ENCODE measurements around the gene SYS1.
A peak's percentile ranks its signal among the peaks of the same experiment; 100 is the strongest.

The SYS1 gene

GRCh38 chr20:45341579-45341938 is 21.4 kb upstream of the SYS1 start:
- H3K4me3 ChIP-seq (ENCODE audit: low read length), result no peak overlapping the region
- no peaks in the 10 kb centered on the region for H3K27me3 ChIP-seq (ENCODE audit: insufficient read depth, low read length, poor library complexity)
- no peak overlapping the region for H3K23ac ChIP-seq (ENCODE audit: low read length)
- H2BK5ac ChIP-seq (ENCODE audit: low read length), result peak overlapping the region; percentile 26
- peak overlapping the region; percentile 75 for H3K18ac ChIP-seq (ENCODE audit: low read length)
- peak overlapping the region; percentile 36 for H3K4me2 ChIP-seq (ENCODE audit: low read length)
- peak overlapping the region; percentile 97 for H3K27ac ChIP-seq (ENCODE audit: low read depth, low read length)
- peak overlapping the region; percentile 17 for H2AK5ac ChIP-seq (ENCODE audit: low read length)
- no peak for DNase-seq
- H2BK120ac ChIP-seq (ENCODE audit: low read depth, low read length), result no peak overlapping the region
- peak overlapping the region; percentile 42 for H3K9ac ChIP-seq (ENCODE audit: low read length)
- H3K4me1 ChIP-seq (ENCODE audit: control insufficient read depth, low read depth, low read length), result peaks cover 70% of the 10 kb centered on the region
- no peak overlapping the region for H4K5ac ChIP-seq (ENCODE audit: low read length)
- no peak overlapping the region for H2BK15ac ChIP-seq (replicated peaks; ENCODE audit: low read depth)
- H4K8ac ChIP-seq (ENCODE audit: low read depth, low read length), result no peak overlapping the region
- no peaks in the 10 kb centered on the region for H3K36me3 ChIP-seq (ENCODE audit: control insufficient read depth, insufficient read depth, low read length)
- peak overlapping the region; percentile 92 for H3K56ac ChIP-seq (ENCODE audit: low read length)
- H3K79me2 ChIP-seq (ENCODE audit: control insufficient read depth, insufficient read depth, low read length), result peaks cover 70% of the 10 kb centered on the region
- peaks cover 41% of the 10 kb centered on the region for H3K79me1 ChIP-seq (ENCODE audit: low read length)
- no CpG with 5 or more reads among the region's 3 CpGs for WGBS (ENCODE audit: extremely low coverage, insufficient coverage, low lambda C conversion rate)
- H3K4ac ChIP-seq (ENCODE audit: low read depth, low read length), result peak overlapping the region; percentile 74

- H4K8ac ChIP-seq (ENCODE audit: low read depth, low read length), result no peak overlapping the region
- H3K79me1 ChIP-seq (ENCODE audit: low read length), result peaks cover 38% of the 10 kb centered on the region
- no CpG with 5 or more reads among the region's 16 CpGs for WGBS (ENCODE audit: extremely low coverage, insufficient coverage, low lambda C conversion rate)
- peaks cover 71% of the 10 kb centered on the region for H3K4me1 ChIP-seq (ENCODE audit: control insufficient read depth, low read depth, low read length)
- H3K36me3 ChIP-seq (ENCODE audit: control insufficient read depth, insufficient read depth, low read length), result no peaks in the 10 kb centered on the region
- H3K23ac ChIP-seq (ENCODE audit: low read length), result no peak overlapping the region
- peak overlapping the region; percentile 62 for H3K9ac ChIP-seq (ENCODE audit: low read length)
- H2BK15ac ChIP-seq (replicated peaks; ENCODE audit: low read depth), result no peak overlapping the region
- peaks cover 71% of the 10 kb centered on the region for H3K79me2 ChIP-seq (ENCODE audit: control insufficient read depth, insufficient read depth, low read length)
- H3K27ac ChIP-seq (ENCODE audit: low read depth, low read length), result peak overlapping the region; percentile 97
- H3K4me3 ChIP-seq (ENCODE audit: low read length), result no peak overlapping the region
- peak overlapping the region; percentile 96 for H2BK5ac ChIP-seq (ENCODE audit: low read length)
- peak; percentile 98 for DNase-seq
- H3K56ac ChIP-seq (ENCODE audit: low read length), result peak overlapping the region; percentile 92
- peak overlapping the region; percentile 16 for H2BK120ac ChIP-seq (ENCODE audit: low read depth, low read length)
- H3K4ac ChIP-seq (ENCODE audit: low read depth, low read length), result peak overlapping the region; percentile 74
- peak overlapping the region; percentile 54 for H3K4me2 ChIP-seq (ENCODE audit: low read length)
- H3K27me3 ChIP-seq (ENCODE audit: insufficient read depth, low read length, poor library complexity), result no peaks in the 10 kb centered on the region
- H4K5ac ChIP-seq (ENCODE audit: low read length), result no peak overlapping the region
- H3K18ac ChIP-seq (ENCODE audit: low read length), result peak overlapping the region; percentile 84
- H2AK5ac ChIP-seq (ENCODE audit: low read length), result peak overlapping the region; percentile 17
Measured at GRCh38 chr20:45341939-45342854, 20.8 kb upstream of the SYS1 start.

- no peak overlapping the region for H3K4me3 ChIP-seq (ENCODE audit: low read length)
- peak overlapping the region; percentile 97 for H3K27ac ChIP-seq (ENCODE audit: low read depth, low read length)
- H3K36me3 ChIP-seq (ENCODE audit: control insufficient read depth, insufficient read depth, low read length), result no peaks in the 10 kb centered on the region
- peak overlapping the region; percentile 13 for H3K4me2 ChIP-seq (ENCODE audit: low read length)
- peak overlapping the region; percentile 41 for H2AK5ac ChIP-seq (ENCODE audit: low read length)
- no peak overlapping the region for H3K23ac ChIP-seq (ENCODE audit: low read length)
- H3K4me1 ChIP-seq (ENCODE audit: control insufficient read depth, low read depth, low read length), result peaks cover 64% of the 10 kb centered on the region
- DNase-seq, result no peak
- H3K79me2 ChIP-seq (ENCODE audit: control insufficient read depth, insufficient read depth, low read length), result peaks cover 70% of the 10 kb centered on the region
- H4K5ac ChIP-seq (ENCODE audit: low read length), result no peak overlapping the region
- H4K8ac ChIP-seq (ENCODE audit: low read depth, low read length), result no peak overlapping the region
- peak overlapping the region; percentile 3 for H2BK15ac ChIP-seq (replicated peaks; ENCODE audit: low read depth)
- H3K9ac ChIP-seq (ENCODE audit: low read length), result peak overlapping the region; percentile 56
- WGBS (ENCODE audit: extremely low coverage, insufficient coverage, low lambda C conversion rate), result no CpG with 5 or more reads among the region's 6 CpGs
- no peaks in the 10 kb centered on the region for H3K27me3 ChIP-seq (ENCODE audit: insufficient read depth, low read length, poor library complexity)
- H2BK120ac ChIP-seq (ENCODE audit: low read depth, low read length), result peak overlapping the region; percentile 30
- peak overlapping the region; percentile 92 for H3K56ac ChIP-seq (ENCODE audit: low read length)
- H2BK5ac ChIP-seq (ENCODE audit: low read length), result peak overlapping the region; percentile 57
- peak overlapping the region; percentile 84 for H3K18ac ChIP-seq (ENCODE audit: low read length)
- peak overlapping the region; percentile 63 for H3K4ac ChIP-seq (ENCODE audit: low read depth, low read length)
- peaks cover 37% of the 10 kb centered on the region for H3K79me1 ChIP-seq (ENCODE audit: low read length)
Measured at GRCh38 chr20:45342855-45343531, 20.0 kb upstream of the SYS1 start.

GRCh38 chr20:45343532-45344167 is 19.3 kb upstream of the SYS1 start:
- H3K27ac ChIP-seq (ENCODE audit: low read depth, low read length), result peak overlapping the region; percentile 97
- H3K4me1 ChIP-seq (ENCODE audit: control insufficient read depth, low read depth, low read length), result peaks cover 58% of the 10 kb centered on the region
- H2BK120ac ChIP-seq (ENCODE audit: low read depth, low read length), result peak overlapping the region; percentile 39
- H3K23ac ChIP-seq (ENCODE audit: low read length), result no peak overlapping the region
- H3K56ac ChIP-seq (ENCODE audit: low read length), result peak overlapping the region; percentile 92
- peaks cover 65% of the 10 kb centered on the region for H3K79me2 ChIP-seq (ENCODE audit: control insufficient read depth, insufficient read depth, low read length)
- H3K36me3 ChIP-seq (ENCODE audit: control insufficient read depth, insufficient read depth, low read length), result no peaks in the 10 kb centered on the region
- DNase-seq, result peak; percentile 78
- H3K4me3 ChIP-seq (ENCODE audit: low read length), result no peak overlapping the region
- H3K4ac ChIP-seq (ENCODE audit: low read depth, low read length), result peak overlapping the region; percentile 77
- peak overlapping the region; percentile 69 for H2BK5ac ChIP-seq (ENCODE audit: low read length)
- H3K79me1 ChIP-seq (ENCODE audit: low read length), result peaks cover 33% of the 10 kb centered on the region
- no CpG with 5 or more reads among the region's 6 CpGs for WGBS (ENCODE audit: extremely low coverage, insufficient coverage, low lambda C conversion rate)
- no peak overlapping the region for H4K5ac ChIP-seq (ENCODE audit: low read length)
- H2BK15ac ChIP-seq (replicated peaks; ENCODE audit: low read depth), result no peak overlapping the region
- H4K8ac ChIP-seq (ENCODE audit: low read depth, low read length), result no peak overlapping the region
- peak overlapping the region; percentile 41 for H3K9ac ChIP-seq (ENCODE audit: low read length)
- peak overlapping the region; percentile 10 for H2AK5ac ChIP-seq (ENCODE audit: low read length)
- peak overlapping the region; percentile 84 for H3K18ac ChIP-seq (ENCODE audit: low read length)
- no peaks in the 10 kb centered on the region for H3K27me3 ChIP-seq (ENCODE audit: insufficient read depth, low read length, poor library complexity)
- peak overlapping the region; percentile 3 for H3K4me2 ChIP-seq (ENCODE audit: low read length)

- Histone ChIP-seq H4K5ac (ENCODE audit: low read length) (no peak overlapping the region), H3K4me1 (ENCODE audit: control insufficient read depth, low read depth, low read length) (peaks cover 52% of the 10 kb centered on the region)
Measured at GRCh38 chr20:45344168-45344860, 18.6 kb upstream of the SYS1 start.

More at GRCh38 chr20:45344168-45344860, 18.6 kb upstream of the SYS1 start:
- peak overlapping the region; percentile 30 for H2BK120ac ChIP-seq (ENCODE audit: low read depth, low read length)
- no peaks in the 10 kb centered on the region for H3K36me3 ChIP-seq (ENCODE audit: control insufficient read depth, insufficient read depth, low read length)
- H4K8ac ChIP-seq (ENCODE audit: low read depth, low read length), result no peak overlapping the region
- H3K9ac ChIP-seq (ENCODE audit: low read length), result peak overlapping the region; percentile 48
- H3K18ac ChIP-seq (ENCODE audit: low read length), result peak overlapping the region; percentile 84
- peak overlapping the region; percentile 34 for H3K27ac ChIP-seq (ENCODE audit: low read depth, low read length)
- H3K56ac ChIP-seq (ENCODE audit: low read length), result peak overlapping the region; percentile 92
- H3K79me2 ChIP-seq (ENCODE audit: control insufficient read depth, insufficient read depth, low read length), result peaks cover 58% of the 10 kb centered on the region
- H2AK5ac ChIP-seq (ENCODE audit: low read length), result peak overlapping the region; percentile 70
- H2BK15ac ChIP-seq (replicated peaks; ENCODE audit: low read depth), result no peak overlapping the region
- H3K23ac ChIP-seq (ENCODE audit: low read length), result no peak overlapping the region
- no peaks in the 10 kb centered on the region for H3K27me3 ChIP-seq (ENCODE audit: insufficient read depth, low read length, poor library complexity)
- peak overlapping the region; percentile 69 for H2BK5ac ChIP-seq (ENCODE audit: low read length)
- H3K4me3 ChIP-seq (ENCODE audit: low read length), result no peak overlapping the region
- H3K4me2 ChIP-seq (ENCODE audit: low read length), result peak overlapping the region; percentile 4
- no CpG with 5 or more reads among the region's 9 CpGs for WGBS (ENCODE audit: extremely low coverage, insufficient coverage, low lambda C conversion rate)
- peaks cover 27% of the 10 kb centered on the region for H3K79me1 ChIP-seq (ENCODE audit: low read length)
- H3K4ac ChIP-seq (ENCODE audit: low read depth, low read length), result peak overlapping the region; percentile 77
- DNase-seq, result peak; percentile 87
